K562 (cell line): Measurements from ENCODE around the gene PLP2. TPM values are rescaled to one million over a fixed set of nuclear protein-coding genes. Genes with fewer than 3 reads are reported as not detected.
A peak's percentile ranks its signal among the peaks of the same experiment; 100 is the strongest.

Experiments used
- ATAC-seq: fragments of 200-7000 bp; cut with Tn5 transposase; 3 replicates; pipeline ENCODE4 v1.9.1; 2020; ENCODE audit warnings: moderate library complexity
- BruUV-seq: library from RNA; stranded (reverse); fragments of 400-500 nt; replicated peaks from 2 replicates; lab custom pipeline; 2021; lab: Mats Ljungman, UMichigan
- CTCF ChIA-PET: fragments of 300-600 bp; formaldehyde crosslinking; extraction: SDS; loops from one replicate; lab custom pipeline; 2021; ENCODE audit warnings: low intra/inter-chr PET ratio; lab: Yijun Ruan, JAX
- POLR2A ChIA-PET: fragments of 300-600, 350-650 bp; sonication (Branson Sonifier 250); formaldehyde crosslinking; extraction: SDS; loops from one replicate; lab custom pipeline; 2021; ENCODE audit warnings: antibody characterized with exemption, inconsistent platforms; lab: Yijun Ruan, JAX
- DNase-seq, 4 experiments: peaks; one replicate each; pipeline versions ENCODE4 v3.0.0 to v3.0.0-alpha.2; 2011 to 2018; ENCODE audit warnings: low spot score in 3 of 4, mixed read lengths in 3 of 4; ENCODE audit errors: extremely low read depth in 1 of 4
- FAIRE-seq: peaks from 2 replicates; lab custom pipeline; 2011; peaks lifted over from hg19 to GRCh38; lab: Jason Lieb, UNC
- H2AFZ ChIP-seq: 2 replicates; pipeline ENCODE4 v1.6.0; 2011; ENCODE audit warnings: low read depth, low read length, control low read depth, inconsistent platforms
- H3K27ac ChIP-seq: fragments of 200-600 bp; 3 replicates; pipeline ENCODE4 v1.8.0; 2011; ENCODE audit warnings: low read depth, mild to moderate bottlenecking, control low read depth, inconsistent platforms, low read length, moderate library complexity, mixed read lengths; ENCODE audit errors: extremely low read depth
- H3K27me3 ChIP-seq, 2 experiments: fragments of 300-600 bp in 1 of 2; 2 replicates in 1 of 2; 3 replicates in 1 of 2; pipeline versions ENCODE4 v1.6.0 to v1.8.0; 2011; ENCODE audit warnings: inconsistent platforms in 2 of 2, low read length in 2 of 2, mild to moderate bottlenecking in 1 of 2, mixed read lengths in 1 of 2, moderate library complexity in 1 of 2; ENCODE audit not compliant: control insufficient read depth in 2 of 2, insufficient read depth in 2 of 2
- H3K36me3 ChIP-seq: fragments of 300-600 bp; 3 replicates; pipeline ENCODE4 v1.8.0; 2011; ENCODE audit warnings: mild to moderate bottlenecking, low read length, inconsistent platforms; ENCODE audit not compliant: control insufficient read depth, insufficient read depth
- H3K4me1 ChIP-seq, 2 experiments: fragments of 200-600 bp in 1 of 2; replicated peaks in 1 of 2; 2 replicates in 1 of 2; 3 replicates in 1 of 2; pipeline versions ENCODE4 v1.5.1 to v1.8.0; 2011; ENCODE audit warnings: inconsistent platforms in 2 of 2, low read length in 2 of 2, mild to moderate bottlenecking in 1 of 2, mixed read lengths in 1 of 2, moderate library complexity in 1 of 2; ENCODE audit not compliant: control insufficient read depth in 2 of 2, insufficient read depth in 2 of 2
- H3K4me2 ChIP-seq: 2 replicates; pipeline ENCODE4 v1.6.1; 2011; ENCODE audit warnings: low read length, control low read depth, inconsistent platforms, mixed read lengths; ENCODE audit not compliant: insufficient read depth
- H3K4me3 ChIP-seq: fragments of 200-600 bp; sonication (generic), shearing (Covaris generic); 2 replicates; pipeline ENCODE4 v1.5.1; 2016; ENCODE audit warnings: control low read depth, inconsistent platforms
- H3K79me2 ChIP-seq: fragments of 200-600 bp; 3 replicates; pipeline ENCODE4 v1.8.0; 2011; ENCODE audit warnings: low read length, inconsistent platforms; ENCODE audit not compliant: control insufficient read depth, insufficient read depth
- H3K9ac ChIP-seq, 2 experiments: 2 replicates each; pipeline versions ENCODE4 v1.6.0 to v1.6.1; 2011; ENCODE audit warnings: low read depth in 2 of 2, low read length in 2 of 2, control low read depth in 1 of 2, inconsistent platforms in 1 of 2, mild to moderate bottlenecking in 1 of 2, mixed read lengths in 1 of 2; ENCODE audit not compliant: insufficient read depth in 1 of 2
- H3K9me1 ChIP-seq: one replicate; pipeline ENCODE4 v1.6.0; 2011; ENCODE audit warnings: inconsistent platforms, mild to moderate bottlenecking, low read length, moderate library complexity; ENCODE audit not compliant: control insufficient read depth, insufficient read depth
- H3K9me3 ChIP-seq: replicated peaks from 2 replicates; pipeline ENCODE4 v1.5.1; 2011; ENCODE audit warnings: low read depth, low read length, inconsistent platforms; ENCODE audit not compliant: control insufficient read depth, insufficient read depth
- H4K20me1 ChIP-seq: replicated peaks from 2 replicates; pipeline ENCODE4 v1.6.1; 2011; ENCODE audit warnings: low read length, inconsistent platforms, mixed read lengths; ENCODE audit not compliant: control insufficient read depth, insufficient read depth
- ARID3B ChIP-seq: fragments of 250-450 bp; sonication (Bioruptor Pico); IDR thresholded peaks from 2 replicates; pipeline ENCODE4 v1.4.0; 2020; ENCODE audit warnings: borderline replicate concordance
- CBX2 ChIP-seq: fragments of 200-600 bp; sonication (generic); IDR thresholded peaks from one replicate; pipeline ENCODE4 v1.6.1; 2012; ENCODE audit warnings: mild to moderate bottlenecking, low read length, inconsistent platforms; ENCODE audit not compliant: insufficient read depth, poor library complexity, severe bottlenecking
- CHCHD3 ChIP-seq: fragments of 250-450 bp; sonication (Bioruptor Pico); IDR thresholded peaks from 2 replicates; pipeline ENCODE4 v2.1.2; 2022; ENCODE audit warnings: mild to moderate bottlenecking
- ELK1 ChIP-seq: sonication (generic); formaldehyde crosslinking; IDR thresholded peaks from 2 replicates; pipeline ENCODE4 v1.8.1; 2022; ENCODE audit warnings: missing genetic modification reagents
- FOXA1 ChIP-seq: fragments of 450-650 bp; IDR thresholded peaks from 2 replicates; pipeline ENCODE4 v1.6.1; 2016; ENCODE audit warnings: mild to moderate bottlenecking, borderline replicate concordance
- HMGXB4 ChIP-seq: sonication (generic); formaldehyde crosslinking; IDR thresholded peaks from 2 replicates; pipeline ENCODE4 v1.8.1; 2023; ENCODE audit warnings: mild to moderate bottlenecking, missing genetic modification reagents
- MED1 ChIP-seq: sonication (generic); formaldehyde crosslinking; IDR thresholded peaks from 2 replicates; pipeline ENCODE4 v1.8.1; 2023; ENCODE audit warnings: missing genetic modification reagents, borderline replicate concordance
- MTA3 ChIP-seq: fragments of 450-650 bp; formaldehyde crosslinking; IDR thresholded peaks from 2 replicates; pipeline ENCODE4 v1.6.1; 2017; ENCODE audit warnings: mild to moderate bottlenecking, borderline replicate concordance
- NCOR1 ChIP-seq: fragments of 450-650 bp; IDR thresholded peaks from 2 replicates; pipeline ENCODE4 v1.6.1; 2016; ENCODE audit warnings: mild to moderate bottlenecking, moderate library complexity
- SAP30 ChIP-seq: fragments of 200-600 bp; sonication (generic); IDR thresholded peaks from 2 replicates; pipeline ENCODE4 v1.6.1; 2012; ENCODE audit warnings: borderline replicate concordance, low read depth, mild to moderate bottlenecking, moderate library complexity, low read length, control low read depth, inconsistent platforms; ENCODE audit not compliant: insufficient read depth, poor library complexity, severe bottlenecking
- SMAD4 ChIP-seq: fragments of 250-450 bp; sonication (Bioruptor Pico); conservative IDR thresholded peaks from 2 replicates; pipeline ENCODE4 v1.8.0; 2021; ENCODE audit warnings: inconsistent platforms, mild to moderate bottlenecking, moderate library complexity
- U2AF2 ChIP-seq: fragments of 200-400 bp; formaldehyde crosslinking; optimal IDR thresholded peaks from 2 replicates; pipeline ENCODE3; 2017; ENCODE audit warnings: low read depth, mild to moderate bottlenecking, low read length
- ZNF518B ChIP-seq: fragments of 250-450 bp; sonication (Bioruptor Pico); IDR thresholded peaks from 2 replicates; pipeline ENCODE4 v1.5.0; 2021; ENCODE audit warnings: mild to moderate bottlenecking, moderate library complexity
- WGBS: fragments of 100-300 bp; shearing (Covaris generic); methylation state at CpG from one replicate; pipeline ENCODE4 v1.1.6; 2016; ENCODE audit warnings: low coverage, mixed read lengths; ENCODE audit not compliant: insufficient coverage; ENCODE audit errors: missing lambda C conversion rate; 5-methylcytosine and 5-hydroxymethylcytosine counted together
- in situ Hi-C: fragments of 300-500 bp; cut with MboI; formaldehyde crosslinking; loops from 4 replicates; pipeline ENCODE4 v1.15.0; 2018; ENCODE audit warnings: inconsistent platforms, mixed read lengths
- intact Hi-C: fragments of 100-400 bp; cut with micrococcal nuclease; formaldehyde crosslinking; loops from 2 replicates; pipeline ENCODE4 v1.14.2; 2022
- polyA plus RNA-seq, 8 experiments: library from polyadenylated mRNA; depleted of rRNA in 4 of 8; stranded (reverse) in 5 of 8; unstranded in 3 of 8; fragments of >200 nt; fragmentation: Nextera tagmentation in 2 of 8; fragmentation: Illumina TruSeq in 1 of 8; extraction: Ambion mirVana in 2 of 8; extraction: Trizol in 1 of 8; gene quantifications; 2 replicates each; pipeline versions ENCODE4 v1.2.1 to v1.2.3, GENCODE V29; 2011 to 2014; ENCODE audit warnings: inconsistent platforms in 1 of 8, missing spikeins in 1 of 8
- total RNA-seq, 7 experiments: library from RNA; depleted of rRNA in 6 of 7; stranded (reverse); fragments of >200 nt in 6 of 7; fragmentation: Illumina TruSeq in 2 of 7; extraction: Trizol in 2 of 7; gene quantifications; 2 replicates each; pipeline versions ENCODE4 v1.2.1 to v1.2.3, GENCODE V29; 2011 to 2021; ENCODE audit warnings: low replicate concordance in 1 of 7

The PLP2 gene
- total and polyA plus RNA-seq, 9 of the 15 experiments (the other 6 are each of a cell fraction or from before 2014, with no cell fraction given): 34.7 to 236 (median 112) TPM

- BruUV-seq: no TSS peak
- WGBS: 52% methylated on average over 9 of the region's 13 CpGs
- intact Hi-C loops: no loop called here
- TF ChIP-seq FOXA1: no peak
- no peak for TF ChIP-seq NCOR1
- no peak for TF ChIP-seq SMAD4
- no peak for TF ChIP-seq MED1 (CRISPR knock-in tag)
- no peak for TF ChIP-seq ZNF518B
- TF ChIP-seq ARID3B (CRISPR knock-in tag): no peak
- TF ChIP-seq HMGXB4 (CRISPR knock-in tag): no peak
- TF ChIP-seq CHCHD3: no peak
- no peak for TF ChIP-seq U2AF2
- TF ChIP-seq ELK1 (CRISPR knock-in tag): no peak
- no peak for TF ChIP-seq CBX2
- no peak for TF ChIP-seq MTA3
- no peak for TF ChIP-seq SAP30
These were observed 25.9 kb downstream of the PLP2 start for GRCh38 chrX:49197543-49198087.

More at GRCh38 chrX:49197543-49198087, 25.9 kb downstream of the PLP2 start:
- Histone ChIP-seq H3K9me1 (no peaks in the 10 kb centered on the region), H3K4me2 (peak overlapping the region; percentile 49; the same call in 1 of the 2 replicates), H3K9me3 (no peaks in the 10 kb centered on the region), H3K36me3 (no peaks in the 10 kb centered on the region), H4K20me1 (no peaks in the 10 kb centered on the region), H2AFZ (peak overlapping the region; percentile 51; the same call in 1 of the 2 replicates), H3K27ac (no peak overlapping the region), H3K4me3 (no peak overlapping the region), H3K9ac (peak overlapping the region in 1 of 2 experiments; percentile 49; a peak in 3 of 4 replicates), H3K4me1 (peaks cover 30 to 37% of the 10 kb centered on the region in 2 experiments; a peak in 4 of 5 replicates), H3K79me2 (no peaks in the 10 kb centered on the region), H3K27me3 (no peaks in the 10 kb centered on the region)
- DNase-seq (no peak), FAIRE-seq (no peak), ATAC-seq (no peak)
- POLR2A ChIA-PET: interaction anchor here (0.6 to 0.8 kb wide), 2 partner anchors 17 to 23 kb away, joined by 3 to 5 read pairs; no protein-coding TSS in a partner anchor
- in situ Hi-C loops: no loop called here
- CTCF ChIA-PET: no interaction called here
